Body of pancreas (tissue), 4 donors: ENCODE data around the gene TOPORS. TPM values are rescaled to one million over a fixed set of nuclear protein-coding genes. Genes with fewer than 3 reads are reported as not detected.

ENCODE experiments used
- ATAC-seq: fragments of 150-250 bp; one replicate; pipeline ENCODE4 v1.9.1; 2016
- DNase-seq, 4 donors: peaks; one replicate each; pipeline ENCODE4 v3.0.0-alpha.2; 2019
- H3K27ac ChIP-seq, 4 donors: fragments of 200-600 bp; sonication (generic); 1 replicate in 3 of 4; 2 replicates in 1 of 4; pipeline versions ENCODE4 v1.5.1 to v1.6.1; 2016 to 2019; ENCODE audit warnings: mild to moderate bottlenecking in 1 of 4, mixed read lengths in 1 of 4, moderate library complexity in 1 of 4
- H3K27me3 ChIP-seq, 2 donors: fragments of 200-600 bp; sonication (generic); one replicate each; pipeline ENCODE4 v1.6.0; 2016; ENCODE audit warnings: mild to moderate bottlenecking in 1 of 2
- H3K36me3 ChIP-seq, 2 donors: fragments of 200-600 bp; sonication (generic); replicated peaks in 1 of 2; 2 replicates each; pipeline ENCODE4 v1.5.1; 2016; ENCODE audit warnings: low read depth in 2 of 2; ENCODE audit not compliant: insufficient read depth in 1 of 2
- H3K4me1 ChIP-seq: fragments of 200-600 bp; sonication (generic); one replicate; pipeline ENCODE4 v1.6.0; 2016
- H3K4me3 ChIP-seq, 2 donors: fragments of 200-600 bp; sonication (generic); 1 replicate in 1 of 2; 2 replicates in 1 of 2; pipeline ENCODE4 v1.5.1; 2016 to 2019
- H3K9me3 ChIP-seq, 3 donors: fragments of 200-600 bp; sonication (generic); 1 replicate in 2 of 3; 2 replicates in 1 of 3; pipeline ENCODE4 v1.5.1; 2016
- CTCF ChIP-seq, 7 experiments: fragments of 450-650 bp in 4 of 7; fragments of 200-600 bp in 3 of 7; sonication (generic) in 3 of 7; IDR thresholded peaks; one replicate each; pipeline ENCODE4 v1.5.1; 2016 to 2019; ENCODE audit warnings: antibody characterized with exemption in 7 of 7
- POLR2A ChIP-seq, 3 donors: fragments of 450-650 bp; IDR thresholded peaks; one replicate each; pipeline ENCODE4 v1.6.1; 2016; ENCODE audit warnings: antibody characterized with exemption in 3 of 3, mild to moderate bottlenecking in 2 of 3
- whole genome bisulfite sequencing, 2 donors: methylation state at CpG; one replicate each; pipeline ENCODE4 v1.1.5; 2017; 5-methylcytosine and 5-hydroxymethylcytosine counted together
- intact Hi-C: fragments of 100-400 bp; cut with DNase I; formaldehyde crosslinking; loops from one replicate; pipeline ENCODE4 v1.15.1; 2023
- total RNA-seq, 2 donors: library from RNA; depleted of rRNA; stranded (reverse); fragments of >200 nt; gene quantifications; one replicate each; pipeline ENCODE4 v1.1.0, GENCODE V29; 2016

TOPORS gene
- total RNA-seq, 2 donors from 2014 or later, result 9.9 to 12.2 TPM

DNA sequence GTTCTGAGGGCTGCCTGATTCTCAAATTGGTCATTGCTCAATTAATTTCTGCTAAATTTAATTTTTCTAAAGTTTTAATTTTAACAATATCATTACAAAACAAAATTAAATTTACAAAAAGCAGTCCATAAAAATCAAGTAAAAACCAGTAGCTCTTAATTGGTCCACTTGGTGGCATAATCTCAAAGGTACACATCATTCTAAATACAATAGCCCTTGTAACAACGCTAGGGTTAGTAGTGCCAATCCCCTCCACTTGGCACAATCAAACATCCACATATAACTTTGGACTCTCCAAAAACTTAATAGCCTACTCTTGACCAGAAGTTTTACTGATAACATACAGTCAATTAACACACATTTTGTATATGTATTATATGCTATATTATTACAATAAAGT is 22.5 kb upstream of the TOPORS start:
- no peak for ATAC-seq
- H3K27ac ChIP-seq, result no peak overlapping the region
- no peaks in the 10 kb centered on the region for H3K36me3 ChIP-seq
- WGBS, 2 donors, result 23 to 32% methylated on average over 1 of the region's 1 CpG
- DNase-seq, result no peak
- H3K27me3 ChIP-seq, result no peaks in the 10 kb centered on the region
- no peak overlapping the region for H3K4me3 ChIP-seq
- intact Hi-C loops, result no loop called here
- H3K4me1 ChIP-seq, result peaks cover 14% of the 10 kb centered on the region
- TF ChIP-seq CTCF (IDR thresholded peaks at IDR 0.05), result no peak
- TF ChIP-seq POLR2A (IDR thresholded peaks at IDR 0.05), result no peak
- H3K9me3 ChIP-seq, result no peaks in the 10 kb centered on the region

DNA sequence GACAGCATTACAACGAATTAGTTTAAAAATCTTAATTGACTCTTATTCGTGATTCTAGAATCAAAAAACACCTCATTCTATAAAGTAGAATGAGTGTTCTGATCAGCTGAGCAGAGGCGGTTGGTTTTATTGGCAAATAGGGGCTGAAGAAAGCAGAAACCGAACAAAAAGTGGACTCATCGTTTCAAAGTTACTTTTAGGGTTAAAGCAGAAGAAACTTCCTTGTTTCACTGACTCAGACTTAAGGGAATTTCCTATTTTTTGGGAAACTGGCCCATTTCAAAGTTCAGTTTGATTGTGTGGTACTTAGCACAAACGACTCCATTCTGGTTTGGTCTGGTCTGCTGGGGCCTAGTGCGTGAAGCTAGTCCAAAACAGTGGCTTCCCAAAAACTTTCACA is 21.4 kb upstream of the TOPORS start:
- Histone ChIP-seq H3K36me3 (no peaks in the 10 kb centered on the region), H3K27ac (peak overlapping the region in 2 of 4 donors; percentile 79 to 88), H3K9me3 (no peaks in the 10 kb centered on the region), H3K4me3 (no peak overlapping the region), H3K27me3 (no peaks in the 10 kb centered on the region), H3K4me1 (peaks cover 14% of the 10 kb centered on the region)
- TF ChIP-seq POLR2A (IDR thresholded peaks at IDR 0.05), result no peak
- TF ChIP-seq CTCF (IDR thresholded peaks at IDR 0.05), result no peak
- 74 to 79% methylated on average over 7 of the region's 7 CpGs for WGBS, 2 donors
- ATAC-seq (no peak), DNase-seq (no peak)
- intact Hi-C loops, result no loop called here

DNA sequence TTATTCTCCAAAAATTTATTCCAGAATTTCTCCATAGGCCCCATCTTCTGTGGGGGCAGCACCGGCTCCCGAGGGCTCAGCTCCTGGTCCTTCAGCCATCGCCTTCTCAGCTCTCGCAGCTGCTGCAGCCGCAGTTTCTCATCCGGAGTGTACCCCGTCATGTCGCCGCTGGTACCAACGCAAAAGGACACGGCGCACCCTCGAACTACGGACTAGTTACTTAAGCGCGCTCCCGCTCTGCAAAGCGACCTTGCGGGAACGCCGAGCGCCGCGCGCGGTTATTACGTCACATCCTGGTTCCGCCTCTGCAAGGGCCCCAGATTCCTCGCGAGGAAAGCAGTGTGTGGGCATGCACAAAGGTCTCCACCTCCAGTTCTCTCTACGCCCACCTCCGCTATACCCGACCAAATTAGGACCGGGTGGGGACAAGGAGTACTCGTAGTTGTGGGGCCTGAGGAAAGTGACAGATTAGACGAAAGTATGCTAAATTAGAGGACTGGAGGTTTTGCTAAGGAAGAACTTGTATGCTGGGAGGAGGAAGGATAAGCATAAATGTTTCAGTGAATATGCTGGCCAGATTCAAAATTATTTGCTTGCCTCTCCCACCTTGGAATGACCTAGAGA is 20.6 kb upstream of the TOPORS start, which contains the start of gene NDUFB6:
TSS of gene NDUFB6 (minus strand) at position 260 of the 624 bp plus-strand sequence. CDS start at position 161, 99 bp downstream.
- H3K27ac ChIP-seq, result peak within 1 kb of the TSS; percentile 75 to 88 (median 82)
- H3K36me3 ChIP-seq, result no peaks in the 10 kb centered on the region
- TF ChIP-seq POLR2A (IDR thresholded peaks at IDR 0.05), result peak; percentile 49 to 87 (median 83)
- no peak for TF ChIP-seq CTCF (IDR thresholded peaks at IDR 0.05)
- H3K27me3 ChIP-seq, result no peaks in the 10 kb centered on the region
- ATAC-seq (peak; percentile 98), DNase-seq (peak; percentile 90 to 94 (median 93))
- H3K9me3 ChIP-seq, result no peaks in the 10 kb centered on the region
- intact Hi-C loops, result no loop called here
- H3K4me1 ChIP-seq, result peaks cover 14% of the 10 kb centered on the region
- H3K4me3 ChIP-seq, result peak within 1 kb of the TSS; percentile 57 to 91
- WGBS, 2 donors, result 0% methylated on average over 19 to 36 of the region's 36 CpGs

GRCh38 chr9:32571969-32572899 is 19.8 kb upstream of the TOPORS start:
- H3K9me3 ChIP-seq, result no peaks in the 10 kb centered on the region
- peak overlapping the region; percentile 75 to 88 (median 82) for H3K27ac ChIP-seq
- peaks cover 14% of the 10 kb centered on the region for H3K4me1 ChIP-seq
- 1% methylated on average over 17 of the region's 17 CpGs for WGBS, 2 donors
- intact Hi-C loops, result no loop called here
- H3K27me3 ChIP-seq, result no peaks in the 10 kb centered on the region
- no peaks in the 10 kb centered on the region for H3K36me3 ChIP-seq
- peak; percentile 11 to 66 (median 49) for TF ChIP-seq CTCF (IDR thresholded peaks at IDR 0.05)
- TF ChIP-seq POLR2A (IDR thresholded peaks at IDR 0.05), result no peak
- ATAC-seq, result peak; percentile 70
- peak overlapping the region; percentile 57 to 91 for H3K4me3 ChIP-seq
- peak; percentile 50 to 72 (median 62) for DNase-seq
